Anterior cingulate cortex (tissue), 58 donors: Measurements from ENCODE around the gene PACSIN2.
A peak's percentile ranks its signal among the peaks of the same experiment; 100 is the strongest.

Source experiments
- DNase-seq, 58 donors: peaks; one replicate each; lab custom pipeline; 2025; lab: John Stamatoyannopoulos, UW

Gene PACSIN2

DNA sequence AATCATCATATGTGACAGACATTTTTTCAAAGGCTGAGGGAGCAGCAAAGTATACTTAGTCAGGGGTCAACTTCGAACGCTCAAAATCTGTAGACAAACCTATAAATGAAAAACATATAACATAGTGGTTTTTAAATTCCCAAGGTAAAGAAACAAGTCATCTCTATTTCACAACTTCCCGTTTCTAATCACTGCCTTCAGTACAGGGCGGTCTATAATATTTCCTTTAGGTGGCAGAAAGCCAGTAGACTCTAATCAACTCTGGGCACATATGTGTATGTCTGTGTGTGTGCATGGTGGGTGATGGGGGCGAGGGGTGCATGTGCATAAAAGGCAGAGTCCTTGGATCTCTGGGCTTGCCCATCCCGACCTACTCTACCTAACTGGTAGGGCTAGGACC is 102.9 kb downstream of the PACSIN2 start:
- no peak for DNase-seq

DNA sequence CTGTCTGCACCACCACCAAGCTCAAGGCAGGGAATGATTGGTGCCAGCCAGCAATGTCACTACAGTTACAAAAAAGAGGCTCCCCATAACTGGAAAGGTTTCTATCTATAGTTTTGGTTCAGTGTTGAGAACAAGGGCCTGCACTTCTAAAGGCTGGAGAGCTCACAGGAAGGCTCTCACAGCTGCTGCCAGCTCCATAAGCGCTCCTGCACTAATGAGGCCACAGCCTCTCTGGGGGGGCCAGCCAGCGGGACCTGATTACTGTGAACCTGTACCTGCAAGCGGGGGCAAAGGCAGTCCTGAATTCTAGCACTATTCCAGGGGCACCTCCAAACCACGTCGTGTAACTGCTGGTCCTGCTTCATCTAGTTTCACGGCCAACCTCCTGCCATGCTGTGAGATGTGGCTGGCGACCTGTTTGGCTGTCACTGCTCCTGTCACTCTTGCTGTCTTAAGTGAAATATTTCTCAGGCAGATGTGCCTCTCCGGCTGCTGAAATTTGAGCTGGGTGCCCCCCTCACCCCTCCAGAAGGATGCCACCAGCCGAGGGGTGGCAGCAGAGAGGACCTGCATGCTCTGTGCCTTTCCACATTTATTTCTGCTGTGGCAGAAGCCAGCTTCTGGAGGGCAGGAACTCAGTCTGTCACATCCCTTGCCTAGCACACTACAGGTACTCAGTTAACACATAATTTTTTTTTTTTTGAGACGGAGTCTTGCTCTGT is 104.6 kb downstream of the PACSIN2 start:
- no peak for DNase-seq

- peak in 3 of 58 donors; percentile 5 to 19 (median 12) for DNase-seq
These were observed 105.4 kb downstream of the PACSIN2 start for GRCh38 chr22:42909363-42910058.

DNA sequence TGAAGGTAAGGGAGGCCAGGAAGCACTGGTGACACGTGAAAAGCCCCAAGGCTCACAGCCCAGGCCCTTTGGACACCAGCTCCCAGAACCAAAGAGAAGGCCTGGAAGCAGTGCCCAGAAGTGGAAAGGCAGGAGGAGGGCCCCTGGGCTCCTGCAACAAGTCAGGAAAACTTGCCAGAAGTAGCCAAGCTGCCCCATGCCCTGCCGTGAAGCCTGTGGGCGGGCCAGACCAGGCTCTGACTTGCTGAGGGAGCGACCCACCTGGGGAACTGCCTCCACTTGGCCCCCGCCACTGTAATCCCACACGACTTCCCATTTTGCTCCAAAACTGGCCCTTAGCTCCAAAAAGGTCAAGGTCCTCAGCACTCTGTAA is 106.6 kb downstream of the PACSIN2 start:
- DNase-seq: peak in 6 of 58 donors; percentile 12 to 35 (median 21)

DNA sequence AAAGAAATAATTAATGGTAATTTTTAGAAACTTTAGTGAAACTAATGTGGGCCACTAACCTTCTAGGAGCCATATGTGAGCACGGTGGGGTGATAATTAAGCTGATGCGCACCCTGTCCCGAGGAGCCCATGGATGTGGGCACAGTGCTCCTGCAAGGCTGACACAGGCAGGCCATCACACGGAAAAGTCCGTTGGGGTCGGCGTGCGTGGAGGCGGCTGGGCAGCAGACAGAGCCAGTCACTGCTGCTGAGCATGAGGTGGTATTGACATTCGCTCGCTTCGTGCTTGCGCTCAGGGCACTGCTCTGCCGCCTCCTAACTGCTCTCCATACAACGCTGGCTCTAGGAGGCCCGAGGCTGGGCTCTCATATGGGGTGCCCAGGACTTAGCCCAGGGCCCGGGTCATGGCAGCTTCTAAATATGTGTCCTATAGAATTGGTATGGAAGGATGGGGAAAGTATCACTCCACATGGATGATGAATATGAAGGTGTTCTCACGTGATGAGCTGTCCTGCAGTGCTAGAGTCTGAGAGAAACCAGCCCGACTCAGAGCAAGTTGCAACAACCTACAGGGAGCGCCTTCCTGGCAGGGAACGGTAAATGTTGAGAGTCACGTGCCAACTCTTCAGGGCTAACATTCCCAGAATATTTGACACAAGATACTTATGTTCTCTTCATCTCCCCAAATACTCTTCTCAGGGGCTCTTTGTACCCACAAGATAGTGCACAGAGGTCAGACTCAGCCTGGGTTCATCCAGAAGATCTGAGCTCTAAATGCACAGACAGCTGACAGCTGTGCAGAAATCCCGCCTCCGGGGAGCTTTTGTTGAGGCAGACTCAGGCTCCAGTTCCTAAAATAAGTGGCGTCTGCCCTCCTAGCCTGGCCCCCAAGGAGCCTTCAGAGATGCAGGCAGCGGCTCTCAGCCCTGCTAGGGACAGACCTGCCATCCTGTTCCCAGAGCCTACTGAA is 107.3 kb downstream of the PACSIN2 start:
- peak in 3 of 58 donors; percentile 9 to 17 (median 17) for DNase-seq

GRCh38 chr22:42906605-42907348 is 108.2 kb downstream of the PACSIN2 start:
- peak in 12 of 58 donors; percentile 15 to 46 (median 34) for DNase-seq

GRCh38 chr22:42905702-42906183 is 109.2 kb downstream of the PACSIN2 start:
- peak in 1 of 58 donors; percentile 9 for DNase-seq

GRCh38 chr22:42905217-42905616 is 109.7 kb downstream of the PACSIN2 start:
- DNase-seq: no peak

GRCh38 chr22:42904050-42904449 is 110.9 kb downstream of the PACSIN2 start:
- no peak for DNase-seq

GRCh38 chr22:42902875-42903510 is 112.0 kb downstream of the PACSIN2 start:
- no peak for DNase-seq

GRCh38 chr22:42901790-42902508 is 113.0 kb downstream of the PACSIN2 start:
- DNase-seq: peak in 5 of 58 donors; percentile 8 to 21 (median 14)

DNA sequence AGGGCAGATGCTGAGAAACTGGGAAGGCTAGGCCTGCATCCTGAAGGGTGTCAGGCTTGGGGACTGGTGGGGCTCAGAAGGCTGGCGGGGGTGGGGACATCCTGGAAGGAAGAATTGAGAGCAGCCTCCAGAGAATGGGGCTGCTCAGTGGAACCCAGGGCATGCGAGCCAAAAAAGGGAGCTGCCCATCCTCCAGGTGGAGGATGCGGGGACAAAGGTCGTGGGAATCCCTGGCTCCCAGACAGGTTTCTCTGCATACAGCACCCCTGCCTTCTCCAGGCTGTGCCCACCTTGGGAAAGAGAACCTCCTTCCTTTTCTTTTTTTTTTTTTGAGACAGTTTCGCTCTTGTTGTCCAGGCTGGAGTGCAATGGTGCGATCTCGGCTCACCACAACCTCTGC is 117.0 kb downstream of the PACSIN2 start:
- DNase-seq: no peak

GRCh38 chr22:42895541-42895981 is 119.4 kb downstream of the PACSIN2 start:
- DNase-seq: peak in 14 of 58 donors; percentile 3 to 35 (median 14)

DNA sequence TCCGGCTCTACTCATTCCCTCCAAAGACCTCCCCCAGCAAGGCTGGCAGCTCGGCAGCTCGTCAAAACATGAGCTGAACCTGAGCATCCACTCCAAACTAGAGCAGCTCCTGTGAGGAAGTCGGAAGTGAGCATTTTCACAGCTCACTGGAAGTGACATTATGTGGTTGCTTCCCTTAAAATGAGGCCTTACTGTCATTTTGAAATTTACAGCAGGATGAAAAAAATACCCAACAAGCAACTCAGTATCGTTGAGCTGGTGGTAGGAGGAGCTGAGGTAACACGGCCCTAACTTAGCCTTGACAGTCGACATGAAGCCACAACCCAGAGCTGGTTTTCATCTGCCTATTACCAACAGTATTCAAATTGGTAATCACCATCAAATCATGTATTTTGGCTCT is 119.9 kb downstream of the PACSIN2 start:
- peak in 1 of 58 donors; percentile 2 for DNase-seq

GRCh38 chr22:42893371-42894150 is 121.4 kb downstream of the PACSIN2 start:
- no peak for DNase-seq

DNA sequence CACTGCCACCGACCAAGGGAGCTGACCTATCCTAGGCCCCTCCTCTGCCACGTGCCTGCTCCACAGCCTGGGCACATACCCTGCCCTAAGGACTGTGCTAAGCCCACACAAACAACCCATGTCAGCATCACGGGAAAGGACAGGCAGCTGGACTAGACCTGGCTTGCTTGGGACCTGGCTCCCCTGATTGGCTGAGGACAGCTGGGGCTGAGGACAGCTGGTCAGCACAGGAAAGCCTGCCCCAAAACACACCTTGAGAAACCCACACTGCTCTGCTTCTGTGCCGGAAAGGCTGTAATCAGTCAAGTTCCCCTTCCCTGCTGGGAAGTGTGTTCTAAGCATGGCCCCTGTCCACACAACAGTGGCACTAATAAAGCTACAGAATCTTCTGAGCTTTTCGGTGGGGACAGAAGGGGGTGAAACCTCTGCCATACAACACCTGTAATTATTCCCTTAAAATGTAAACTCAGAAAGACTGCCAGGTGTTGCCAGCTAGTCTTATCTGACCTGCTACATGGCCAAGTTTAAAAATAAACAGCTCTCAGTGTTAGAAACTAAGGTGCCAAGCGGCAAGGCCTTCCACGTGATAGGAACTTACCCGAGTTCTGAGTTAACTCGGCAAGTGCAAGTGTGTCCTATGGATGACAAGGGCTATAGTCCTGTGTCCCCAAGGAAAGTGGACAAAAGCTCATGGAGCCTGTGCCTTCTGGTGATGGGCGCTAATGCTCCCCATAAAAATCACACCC is 122.2 kb downstream of the PACSIN2 start:
- DNase-seq: peak in 2 of 58 donors; percentile 15 to 30

DNA sequence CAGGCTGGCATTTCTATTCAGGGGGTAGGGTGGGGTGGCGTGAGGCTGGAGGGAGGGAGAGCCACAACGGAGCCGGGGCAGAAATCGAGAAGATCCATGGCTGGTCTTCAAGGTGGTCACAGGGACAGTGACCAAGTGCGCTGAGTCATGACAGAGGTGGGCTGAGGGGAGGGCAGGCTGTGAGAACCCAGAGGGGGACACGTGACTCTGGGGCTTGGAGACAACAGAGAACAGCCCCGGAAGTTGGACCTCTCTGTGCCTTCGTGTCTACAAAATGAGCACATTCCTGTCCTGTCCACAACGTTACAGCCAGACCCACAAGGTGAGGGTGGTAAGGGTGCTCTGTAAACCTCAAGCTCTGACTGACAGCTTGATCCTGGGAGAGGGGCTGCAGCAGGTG is 122.8 kb downstream of the PACSIN2 start:
- no peak for DNase-seq
